DND-41 (cell line): ENCODE measurements around the gene TGM3.

Experiments
- ATAC-seq: fragments of 200-7000 bp; cut with Tn5 transposase; 3 replicates; pipeline ENCODE4 v1.9.1; 2021; ENCODE audit warnings: low read depth; ENCODE audit not compliant: insufficient read depth
- DNase-seq: peaks from one replicate; pipeline ENCODE4 v3.0.0-alpha.2; 2020
- H2AFZ ChIP-seq: 2 replicates; pipeline ENCODE4 v1.6.0; 2012; ENCODE audit warnings: low read depth, low read length
- H3K27ac ChIP-seq: 2 replicates; pipeline ENCODE4 v1.5.1; 2012; ENCODE audit warnings: low read length, inconsistent platforms
- H3K27me3 ChIP-seq: fragments of 200-600 bp; sonication (generic); 2 replicates; pipeline ENCODE4 v1.6.0; 2012; ENCODE audit warnings: low read length, mild to moderate bottlenecking, inconsistent platforms; ENCODE audit not compliant: insufficient read depth, poor library complexity
- H3K36me3 ChIP-seq: 2 replicates; pipeline ENCODE4 v1.5.1; 2012; ENCODE audit warnings: low read length, inconsistent platforms; ENCODE audit not compliant: insufficient read depth
- H3K4me1 ChIP-seq: 2 replicates; pipeline ENCODE4 v1.5.1; 2012; ENCODE audit warnings: mild to moderate bottlenecking, low read length; ENCODE audit not compliant: insufficient read depth
- H3K4me2 ChIP-seq: 2 replicates; pipeline ENCODE4 v1.6.0; 2012; ENCODE audit warnings: mild to moderate bottlenecking, moderate library complexity, low read length, inconsistent platforms; ENCODE audit not compliant: insufficient read depth
- H3K4me3 ChIP-seq, 2 experiments: fragments of 200-600 bp in 1 of 2; shearing (Covaris generic) in 1 of 2; 2 replicates each; pipeline ENCODE4 v1.5.1; 2012 to 2016; ENCODE audit warnings: inconsistent platforms in 2 of 2, low read length in 2 of 2, mild to moderate bottlenecking in 2 of 2, low read depth in 1 of 2, moderate library complexity in 1 of 2
- H3K79me2 ChIP-seq: 2 replicates; pipeline ENCODE4 v1.6.0; 2012; ENCODE audit warnings: low read length, inconsistent platforms; ENCODE audit not compliant: insufficient read depth
- H3K9ac ChIP-seq: 2 replicates; pipeline ENCODE4 v1.6.0; 2012; ENCODE audit warnings: low read depth, mild to moderate bottlenecking, inconsistent platforms, low read length, moderate library complexity
- H3K9me3 ChIP-seq: 2 replicates; pipeline ENCODE4 v1.5.1; 2012; ENCODE audit warnings: low read length, moderate library complexity, mild to moderate bottlenecking, inconsistent platforms; ENCODE audit not compliant: insufficient read depth, severe bottlenecking
- H4K20me1 ChIP-seq: 2 replicates; pipeline ENCODE4 v1.6.0; 2012; ENCODE audit warnings: low read length; ENCODE audit not compliant: insufficient read depth
- EZH2 ChIP-seq: IDR thresholded peaks from 3 replicates; pipeline ENCODE4 v1.6.1; 2012; ENCODE audit warnings: borderline replicate concordance, low read depth, mild to moderate bottlenecking, moderate library complexity, low read length, inconsistent platforms; ENCODE audit not compliant: severe bottlenecking
- TF ChIP-seq, protein P1 (sequence below): IDR thresholded peaks from 2 replicates; pipeline ENCODE4 v1.5.1; 2012; ENCODE audit warnings: borderline replicate concordance, low read length, moderate library complexity, mild to moderate bottlenecking; ENCODE audit not compliant: poor library complexity, severe bottlenecking; ENCODE audit errors: extremely low read depth

Gene TGM3

GRCh38 chr20:2283706-2284423, 11.9 kb upstream of the TGM3 start:
- Histone ChIP-seq H3K4me3 (no peak overlapping the region), H3K79me2 (no peaks in the 10 kb centered on the region), H3K36me3 (no peaks in the 10 kb centered on the region), H3K27ac (no peak overlapping the region), H3K4me1 (no peaks in the 10 kb centered on the region), H3K9me3 (no peaks in the 10 kb centered on the region), H2AFZ (no peak overlapping the region), H4K20me1 (no peaks in the 10 kb centered on the region), H3K4me2 (no peak overlapping the region), H3K27me3 (peaks cover 19% of the 10 kb centered on the region), H3K9ac (no peak overlapping the region)
- TF ChIP-seq, protein P1, sequence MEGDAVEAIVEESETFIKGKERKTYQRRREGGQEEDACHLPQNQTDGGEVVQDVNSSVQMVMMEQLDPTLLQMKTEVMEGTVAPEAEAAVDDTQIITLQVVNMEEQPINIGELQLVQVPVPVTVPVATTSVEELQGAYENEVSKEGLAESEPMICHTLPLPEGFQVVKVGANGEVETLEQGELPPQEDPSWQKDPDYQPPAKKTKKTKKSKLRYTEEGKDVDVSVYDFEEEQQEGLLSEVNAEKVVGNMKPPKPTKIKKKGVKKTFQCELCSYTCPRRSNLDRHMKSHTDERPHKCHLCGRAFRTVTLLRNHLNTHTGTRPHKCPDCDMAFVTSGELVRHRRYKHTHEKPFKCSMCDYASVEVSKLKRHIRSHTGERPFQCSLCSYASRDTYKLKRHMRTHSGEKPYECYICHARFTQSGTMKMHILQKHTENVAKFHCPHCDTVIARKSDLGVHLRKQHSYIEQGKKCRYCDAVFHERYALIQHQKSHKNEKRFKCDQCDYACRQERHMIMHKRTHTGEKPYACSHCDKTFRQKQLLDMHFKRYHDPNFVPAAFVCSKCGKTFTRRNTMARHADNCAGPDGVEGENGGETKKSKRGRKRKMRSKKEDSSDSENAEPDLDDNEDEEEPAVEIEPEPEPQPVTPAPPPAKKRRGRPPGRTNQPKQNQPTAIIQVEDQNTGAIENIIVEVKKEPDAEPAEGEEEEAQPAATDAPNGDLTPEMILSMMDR = no peak
- TF ChIP-seq EZH2 = no peak
- DNase-seq (no peak), ATAC-seq (no peak)

DNA sequence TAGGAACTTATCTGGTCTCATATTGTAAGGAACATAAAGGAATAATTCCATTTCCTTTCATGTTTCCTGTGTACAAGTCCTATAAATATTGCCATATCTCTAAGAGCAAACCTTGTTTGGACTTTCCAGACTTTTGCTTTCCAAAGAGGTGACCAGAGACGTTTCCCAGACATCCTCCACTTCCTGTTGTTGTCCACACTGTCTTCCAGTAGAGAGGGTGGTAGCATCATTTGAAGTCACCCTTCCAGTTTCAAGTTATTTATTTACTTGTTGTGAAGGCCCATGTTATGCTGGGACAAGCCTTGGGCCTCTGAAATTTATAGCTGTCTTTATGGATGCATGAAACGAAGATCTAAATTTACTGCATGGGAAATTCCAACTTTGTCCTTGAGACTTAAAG, 10.6 kb upstream of the TGM3 start:
- peaks cover 17% of the 10 kb centered on the region for H3K27me3 ChIP-seq
- no peaks in the 10 kb centered on the region for H3K36me3 ChIP-seq
- H4K20me1 ChIP-seq = no peaks in the 10 kb centered on the region
- H3K4me3 ChIP-seq = no peak overlapping the region
- no peak overlapping the region for H3K27ac ChIP-seq
- no peaks in the 10 kb centered on the region for H3K9me3 ChIP-seq
- ATAC-seq = no peak
- no peak overlapping the region for H2AFZ ChIP-seq
- TF ChIP-seq EZH2 = no peak
- TF ChIP-seq, protein P1 = no peak
- no peak for DNase-seq
- no peak overlapping the region for H3K4me2 ChIP-seq
- H3K4me1 ChIP-seq = no peaks in the 10 kb centered on the region
- H3K9ac ChIP-seq = no peak overlapping the region
- H3K79me2 ChIP-seq = no peaks in the 10 kb centered on the region

- no peak overlapping the region for H3K27ac ChIP-seq
- H2AFZ ChIP-seq = no peak overlapping the region
- H3K27me3 ChIP-seq = peaks cover 17% of the 10 kb centered on the region
These were observed 10.2 kb upstream of the TGM3 start for GRCh38 chr20:2285613-2286012.

More at GRCh38 chr20:2285613-2286012, 10.2 kb upstream of the TGM3 start:
- H4K20me1 ChIP-seq = no peaks in the 10 kb centered on the region
- H3K9me3 ChIP-seq = no peaks in the 10 kb centered on the region
- H3K4me1 ChIP-seq = no peaks in the 10 kb centered on the region
- H3K79me2 ChIP-seq = no peaks in the 10 kb centered on the region
- TF ChIP-seq, protein P1 = no peak
- TF ChIP-seq EZH2 = no peak
- H3K4me3 ChIP-seq = no peak overlapping the region
- DNase-seq = no peak
- H3K4me2 ChIP-seq = no peak overlapping the region
- no peak overlapping the region for H3K9ac ChIP-seq
- no peaks in the 10 kb centered on the region for H3K36me3 ChIP-seq
- no peak for ATAC-seq
